Gastroesophageal sphincter (tissue), 4 donors: ENCODE measurements around the gene DLG4. TPM values are rescaled to one million over a fixed set of nuclear protein-coding genes. Genes with fewer than 3 reads are reported as not detected.

Experiments used
- ATAC-seq: fragments of 150-250 bp; one replicate; pipeline ENCODE4 v1.9.1; 2016; ENCODE audit warnings: mild to moderate bottlenecking, moderate library complexity
- H3K27ac ChIP-seq, 4 donors: fragments of 200-600 bp; sonication (generic) in 3 of 4; 1 replicate in 3 of 4; 2 replicates in 1 of 4; pipeline ENCODE4 v1.5.1; 2016 to 2019
- H3K27me3 ChIP-seq: fragments of 200-600 bp; sonication (generic); one replicate; pipeline ENCODE4 v1.5.1; 2019
- H3K36me3 ChIP-seq, 2 donors: fragments of 200-600 bp; sonication (generic); one replicate each; pipeline ENCODE4 v1.5.1; 2019; ENCODE audit warnings: control low read depth in 1 of 2
- H3K4me1 ChIP-seq, 3 donors: fragments of 200-600 bp; sonication (generic); 1 replicate in 2 of 3; 2 replicates in 1 of 3; pipeline ENCODE4 v1.5.1; 2016 to 2019; ENCODE audit warnings: control low read depth in 2 of 3
- H3K4me3 ChIP-seq, 2 donors: fragments of 200-600 bp; sonication (generic); one replicate each; pipeline ENCODE4 v1.5.1; 2019; ENCODE audit warnings: mild to moderate bottlenecking in 1 of 2, moderate library complexity in 1 of 2
- H3K9me3 ChIP-seq, 3 donors: fragments of 200-600 bp; sonication (generic); one replicate each; pipeline ENCODE4 v1.5.1; 2017 to 2019; ENCODE audit warnings: control low read depth in 2 of 3
- CTCF ChIP-seq, 4 experiments: fragments of 200-600 bp in 2 of 4; fragments of 450-650 bp in 2 of 4; sonication (generic) in 1 of 4; IDR thresholded peaks; one replicate each; pipeline ENCODE4 v1.5.1; 2017 to 2019; ENCODE audit warnings: antibody characterized with exemption in 4 of 4, mild to moderate bottlenecking in 2 of 4, moderate library complexity in 2 of 4
- EP300 ChIP-seq: sonication (generic); formaldehyde crosslinking; IDR thresholded peaks from one replicate; pipeline ENCODE4 v1.6.1; 2017; ENCODE audit warnings: antibody characterized with exemption, mild to moderate bottlenecking
- POLR2A ChIP-seq, 2 donors: fragments of 450-650 bp; IDR thresholded peaks; one replicate each; pipeline ENCODE4 v1.6.1; 2017; ENCODE audit warnings: antibody characterized with exemption in 2 of 2, mild to moderate bottlenecking in 2 of 2, moderate library complexity in 1 of 2
- POLR2AphosphoS5 ChIP-seq: sonication (generic); formaldehyde crosslinking; IDR thresholded peaks from one replicate; pipeline ENCODE4 v1.6.1; 2017; ENCODE audit warnings: antibody characterized with exemption
- WGBS, 2 donors: methylation state at CpG; one replicate each; pipeline ENCODE4 v1.1.5; 2018; ENCODE audit warnings: low coverage in 1 of 2; 5-methylcytosine and 5-hydroxymethylcytosine counted together
- total RNA-seq, 4 donors: library from RNA; depleted of rRNA; stranded (reverse); fragments of >200 nt; gene quantifications; one replicate each; pipeline ENCODE4 v1.1.0, GENCODE V29; 2016

Gene DLG4
- total RNA-seq, 4 donors from 2014 or later, result 14.1 to 21.7 (median 16.5) TPM

- Histone ChIP-seq H3K4me3 (no peak overlapping the region), H3K4me1 (no peaks in the 10 kb centered on the region), H3K9me3 (no peaks in the 10 kb centered on the region), H3K36me3 (peaks cover 0 to 68% of the 10 kb centered on the region in 2 donors), H3K27ac (peak overlapping the region in 1 of 4 donors; percentile 29), H3K27me3 (no peaks in the 10 kb centered on the region)
- 58 to 65% methylated on average over 9 to 16 of the region's 26 CpGs for WGBS, 2 donors
- TF ChIP-seq CTCF (IDR thresholded peaks at IDR 0.05) (no peak), POLR2AphosphoS5 (no peak), POLR2A (IDR thresholded peaks at IDR 0.05) (no peak), EP300 (no peak)
- ATAC-seq, result peak; percentile 59
Measured at GRCh38 chr17:7191571-7192270, 27.9 kb downstream of the DLG4 start.

- Histone ChIP-seq H3K9me3 (no peaks in the 10 kb centered on the region), H3K4me1 (no peaks in the 10 kb centered on the region), H3K27ac (no peak overlapping the region), H3K27me3 (no peaks in the 10 kb centered on the region), H3K36me3 (peaks cover 0 to 62% of the 10 kb centered on the region in 2 donors), H3K4me3 (no peak overlapping the region)
- no peak for ATAC-seq
- TF ChIP-seq POLR2A (IDR thresholded peaks at IDR 0.05), result no peak
- no peak for TF ChIP-seq CTCF (IDR thresholded peaks at IDR 0.05)
- TF ChIP-seq EP300, result no peak
- no peak for TF ChIP-seq POLR2AphosphoS5
- 60% methylated on average over 2 of the region's 12 CpGs; no CpG with 5 or more reads in 1 of the 2 donors for whole genome bisulfite sequencing, 2 donors
Measured at GRCh38 chr17:7191069-7191468, 28.6 kb downstream of the DLG4 start.

- Histone ChIP-seq H3K36me3 (peaks cover 0 to 55% of the 10 kb centered on the region in 2 donors), H3K4me3 (no peak overlapping the region), H3K9me3 (no peaks in the 10 kb centered on the region), H3K27ac (no peak overlapping the region), H3K4me1 (no peaks in the 10 kb centered on the region), H3K27me3 (no peaks in the 10 kb centered on the region)
- TF ChIP-seq POLR2A (IDR thresholded peaks at IDR 0.05) (no peak), EP300 (no peak), CTCF (IDR thresholded peaks at IDR 0.05) (no peak), POLR2AphosphoS5 (no peak)
- no peak for ATAC-seq
- 60 to 86% methylated on average over 1 to 9 of the region's 14 CpGs for WGBS, 2 donors
Measured at GRCh38 chr17:7190276-7190917, 29.2 kb downstream of the DLG4 start.

- WGBS, 2 donors, result 49 to 52% methylated on average over 6 to 7 of the region's 7 CpGs
- Histone ChIP-seq H3K36me3 (peaks cover 0 to 13% of the 10 kb centered on the region in 2 donors), H3K27me3 (no peaks in the 10 kb centered on the region), H3K4me1 (no peaks in the 10 kb centered on the region), H3K27ac (no peak overlapping the region), H3K9me3 (no peaks in the 10 kb centered on the region), H3K4me3 (no peak overlapping the region)
- TF ChIP-seq CTCF (IDR thresholded peaks at IDR 0.05), result no peak
- no peak for TF ChIP-seq POLR2A (IDR thresholded peaks at IDR 0.05)
- no peak for TF ChIP-seq EP300
- no peak for TF ChIP-seq POLR2AphosphoS5
- no peak for ATAC-seq
Measured at GRCh38 chr17:7186241-7186640, 33.4 kb downstream of the DLG4 start.

- H3K27me3 ChIP-seq, result no peaks in the 10 kb centered on the region
- ATAC-seq, result no peak
- WGBS, 2 donors, result 91% methylated on average over 6 of the region's 6 CpGs; no CpG with 5 or more reads in 1 of the 2 donors
- no peak overlapping the region for H3K4me3 ChIP-seq
- no peak overlapping the region for H3K27ac ChIP-seq
- H3K9me3 ChIP-seq, result no peaks in the 10 kb centered on the region
- no peaks in the 10 kb centered on the region for H3K4me1 ChIP-seq
- TF ChIP-seq CTCF (IDR thresholded peaks at IDR 0.05) (no peak), POLR2AphosphoS5 (no peak), EP300 (no peak), POLR2A (IDR thresholded peaks at IDR 0.05) (no peak)
- no peaks in the 10 kb centered on the region for H3K36me3 ChIP-seq
Measured at GRCh38 chr17:7184647-7185046, 35.0 kb downstream of the DLG4 start.
